PC-3 (cell line): ENCODE data around the gene LRRIQ4.

Experiments
- CTCF ChIP-seq: fragments of 300-600 bp; sonication (generic); conservative IDR thresholded peaks from 2 replicates; pipeline ENCODE4 v1.5.1; 2017; ENCODE audit warnings: antibody characterized with exemption, low read depth, mild to moderate bottlenecking, low read length
- EZH2 ChIP-seq: fragments of 300-600 bp; sonication (generic); IDR thresholded peaks from one replicate; pipeline ENCODE4 v1.6.1; 2017; ENCODE audit warnings: antibody characterized with exemption, mild to moderate bottlenecking, low read length; ENCODE audit not compliant: unreplicated experiment

GRCh38 chr3:169777822-169778221 lies 34.8 kb upstream of the LRRIQ4 start:
- TF ChIP-seq CTCF (no peak), EZH2 (no peak)
